GM21360 (cell line): Measurements from ENCODE around the gene SOCS3.
"Not testable (repeated sequence)": the region's sequence is repeated elsewhere in the genome, so short reads cannot be mapped to it uniquely, and the experiment has no call there.

Source experiments
- ATAC-seq: cut with Tn5 transposase; IDR thresholded peaks from one replicate; pipeline ENCODE4 v1.9.1; 2021; ENCODE audit warnings: mild to moderate bottlenecking, moderate library complexity; ENCODE audit not compliant: unreplicated experiment

The SOCS3 gene

GRCh38 chr17:78314683-78315354, 45.1 kb downstream of the SOCS3 start:
- no peak for ATAC-seq

GRCh38 chr17:78313735-78314648, 45.9 kb downstream of the SOCS3 start:
- ATAC-seq = no peak

GRCh38 chr17:78309659-78310255, 50.1 kb downstream of the SOCS3 start:
- ATAC-seq = not testable (repeated sequence)

GRCh38 chr17:78307887-78308638, 51.8 kb downstream of the SOCS3 start:
- ATAC-seq = no peak

GRCh38 chr17:78306913-78307312, 53.0 kb downstream of the SOCS3 start:
- ATAC-seq = no peak
